Measurements from ENCODE around the gene TUBB2B.

DNA sequence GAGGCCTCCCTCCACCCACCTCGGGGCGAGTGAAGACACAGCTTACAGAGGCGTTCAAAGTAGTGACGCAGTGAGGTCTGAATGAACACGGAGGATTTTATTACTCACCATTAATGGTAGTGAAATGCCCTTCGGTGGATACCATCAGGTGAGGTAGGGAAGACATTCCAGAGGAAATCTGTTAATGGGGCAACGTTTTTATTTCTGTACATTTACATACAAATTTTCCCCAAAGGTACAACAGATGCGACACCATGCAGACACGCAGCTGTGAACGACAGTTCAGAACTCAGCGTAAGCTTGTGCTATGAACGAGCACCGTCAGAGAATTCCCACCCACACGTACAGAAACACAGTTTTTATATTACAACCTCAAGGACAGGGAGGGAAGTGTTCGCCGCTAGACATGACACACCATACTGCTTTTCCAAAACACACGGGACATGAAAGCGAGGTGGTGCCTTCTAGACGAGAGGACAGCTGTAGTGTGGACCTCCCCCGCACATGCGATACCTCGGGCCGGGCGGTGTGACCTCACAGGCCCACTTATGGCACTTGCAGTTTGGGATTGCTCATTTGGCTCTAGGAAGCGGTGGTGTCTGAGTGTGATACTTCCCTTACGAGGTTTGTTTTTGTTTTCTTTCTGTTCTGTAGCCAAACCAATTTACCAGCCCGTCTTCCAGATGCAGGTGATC lies 42.0 kb upstream of the TUBB2B start:
- TF ChIP-seq ZFP3 (CRISPR knock-in tag; IDR thresholded peaks at IDR 0.05) (no peak), ESRRG (CRISPR knock-in tag; IDR thresholded peaks at IDR 0.05) (no peak)
